ENCODE measurements around the gene COQ8A. TPM values are rescaled to one million over a fixed set of nuclear protein-coding genes. Genes with fewer than 3 reads are reported as not detected.
A peak's percentile ranks its signal among the peaks of the same experiment; 100 is the strongest.

The COQ8A gene
- total RNA-seq, 1 donor from 2014 or later = 8.2 TPM

GRCh38 chr1:226942392-226942791, 2.3 kb downstream of the COQ8A start:
- H3K27me3 Mint-ChIP-seq (ENCODE audit: low read depth) = no peaks in the 10 kb centered on the region
- H3K4me1 Mint-ChIP-seq = peaks cover 28% of the 10 kb centered on the region
- H3K27ac Mint-ChIP-seq (ENCODE audit: unreplicated experiment) = no peak overlapping the region
- H3K9me3 Mint-ChIP-seq = peaks cover 4% of the 10 kb centered on the region
- no peaks in the 10 kb centered on the region for H3K36me3 Mint-ChIP-seq (ENCODE audit: low read depth)
- no peak for DNase-seq (ENCODE audit: low read depth, low spot score)
- peak overlapping the region; percentile 59 for H3K4me3 Mint-ChIP-seq
- no peak for TF ChIP-seq CTCF (conservative IDR thresholded peaks at IDR 0.05)

- TF ChIP-seq CTCF (conservative IDR thresholded peaks at IDR 0.05) = no peak
- no peaks in the 10 kb centered on the region for H3K27me3 Mint-ChIP-seq (ENCODE audit: low read depth)
- no peak overlapping the region for H3K27ac Mint-ChIP-seq (ENCODE audit: unreplicated experiment)
- DNase-seq (ENCODE audit: low read depth, low spot score) = no peak
- peaks cover 1% of the 10 kb centered on the region for H3K36me3 Mint-ChIP-seq (ENCODE audit: low read depth)
- H3K4me3 Mint-ChIP-seq = no peak overlapping the region
- H3K4me1 Mint-ChIP-seq = peaks cover 28% of the 10 kb centered on the region
- peaks cover 5% of the 10 kb centered on the region for H3K9me3 Mint-ChIP-seq
These were observed 3.1 kb downstream of the COQ8A start for GRCh38 chr1:226943156-226943555.

DNA sequence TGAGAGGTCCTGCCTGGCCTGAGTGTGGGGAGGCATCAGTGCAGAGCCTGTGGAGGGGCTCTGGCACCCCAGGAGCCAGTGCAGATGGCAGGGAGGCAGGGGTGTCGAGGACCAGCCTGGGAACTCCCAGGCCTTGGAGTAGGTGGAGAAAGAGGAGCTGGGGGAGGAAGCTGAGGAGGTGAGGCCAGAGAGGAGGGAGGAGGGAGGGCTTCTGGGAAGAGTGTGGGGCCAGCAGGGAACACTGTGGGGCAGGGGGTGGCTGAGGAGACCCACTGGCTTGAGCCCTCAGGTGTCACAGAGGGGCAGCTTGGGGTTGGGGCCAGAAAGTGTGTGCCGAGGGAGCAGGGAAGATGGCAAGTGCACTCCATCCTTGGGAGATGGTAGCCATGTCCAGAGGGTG, 3.8 kb downstream of the COQ8A start:
- peaks cover 20% of the 10 kb centered on the region for H3K4me1 Mint-ChIP-seq
- H3K27ac Mint-ChIP-seq (ENCODE audit: unreplicated experiment) = no peak overlapping the region
- H3K4me3 Mint-ChIP-seq = no peak overlapping the region
- H3K9me3 Mint-ChIP-seq = peaks cover 6% of the 10 kb centered on the region
- H3K36me3 Mint-ChIP-seq (ENCODE audit: low read depth) = peaks cover 3% of the 10 kb centered on the region
- DNase-seq (ENCODE audit: low read depth, low spot score) = no peak
- H3K27me3 Mint-ChIP-seq (ENCODE audit: low read depth) = no peaks in the 10 kb centered on the region
- TF ChIP-seq CTCF (conservative IDR thresholded peaks at IDR 0.05) = no peak

DNA sequence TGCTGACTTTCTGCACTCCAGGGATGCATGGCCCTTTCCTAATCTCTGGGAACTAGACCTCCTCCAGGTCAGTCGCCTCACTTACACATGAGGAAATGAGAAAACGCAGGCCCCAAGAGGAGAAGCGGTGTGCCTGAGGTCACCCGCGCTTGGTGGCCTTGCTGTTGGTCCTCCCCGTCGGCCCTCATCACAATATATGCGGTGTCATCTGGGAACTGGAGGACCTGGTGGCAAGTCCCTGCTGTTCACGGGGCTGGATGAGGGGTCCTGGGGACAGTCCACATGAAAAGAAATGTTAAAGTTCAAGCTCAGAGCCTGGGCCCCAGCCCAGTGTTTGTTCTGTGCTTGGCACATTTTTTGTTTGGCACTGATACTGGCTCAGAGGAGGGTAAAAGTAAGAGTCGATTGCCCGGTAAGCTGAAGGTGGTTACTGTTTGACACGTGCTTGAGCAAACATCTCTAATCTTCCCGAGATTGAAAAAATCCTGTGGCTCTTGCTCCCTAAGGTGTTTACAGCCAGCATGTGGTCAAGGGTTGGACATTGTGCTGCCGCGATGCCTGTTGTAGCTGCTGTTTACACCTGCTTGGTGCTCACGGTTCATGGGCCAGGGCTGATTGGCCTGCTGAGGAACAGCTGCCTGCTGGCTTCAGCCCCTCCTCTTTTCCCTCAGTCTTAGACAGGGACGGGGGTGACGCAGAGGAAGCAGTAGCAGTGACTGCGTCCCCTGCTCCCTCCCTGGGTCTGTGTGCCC, 5.2 kb downstream of the COQ8A start:
- no peak for DNase-seq (ENCODE audit: low read depth, low spot score)
- Mint-ChIP-seq H3K9me3 (peaks cover 6% of the 10 kb centered on the region), H3K27me3 (ENCODE audit: low read depth) (no peaks in the 10 kb centered on the region), H3K27ac (ENCODE audit: unreplicated experiment) (no peak overlapping the region), H3K36me3 (ENCODE audit: low read depth) (peaks cover 3% of the 10 kb centered on the region), H3K4me3 (no peak overlapping the region), H3K4me1 (peaks cover 14% of the 10 kb centered on the region)
- no peak for TF ChIP-seq CTCF (conservative IDR thresholded peaks at IDR 0.05)

DNA sequence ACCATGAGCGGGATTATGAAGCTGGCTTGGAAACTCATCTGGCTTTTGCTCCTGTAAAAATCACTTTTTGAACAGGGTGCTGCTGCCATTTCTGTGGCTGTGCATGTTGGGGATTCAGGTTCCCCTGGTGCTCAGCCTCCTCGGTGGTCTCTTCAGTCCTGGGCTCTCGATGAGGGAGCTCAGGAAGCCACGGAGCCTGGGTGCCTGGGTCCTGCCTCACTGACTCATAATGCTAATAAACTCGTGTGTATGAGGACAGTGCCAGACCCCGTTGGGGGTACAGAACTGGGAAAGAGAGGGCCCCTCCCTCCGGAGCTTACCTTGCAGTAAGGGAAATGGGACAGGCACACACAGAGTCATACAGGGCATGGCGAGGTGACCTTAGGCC, 5.8 kb downstream of the COQ8A start:
- Mint-ChIP-seq H3K9me3 (peaks cover 6% of the 10 kb centered on the region), H3K27me3 (ENCODE audit: low read depth) (no peaks in the 10 kb centered on the region), H3K4me1 (peaks cover 11% of the 10 kb centered on the region), H3K27ac (ENCODE audit: unreplicated experiment) (no peak overlapping the region), H3K36me3 (ENCODE audit: low read depth) (peaks cover 3% of the 10 kb centered on the region), H3K4me3 (no peak overlapping the region)
- DNase-seq (ENCODE audit: low read depth, low spot score) = no peak
- TF ChIP-seq CTCF (conservative IDR thresholded peaks at IDR 0.05) = no peak

All from neural crest cell (in vitro differentiated cells).